Stimulated activated CD4-positive, alpha-beta T cell treated with anti-CD3 and anti-CD28 coated beads, Interleukin-4, amount 100 ng/mL, for 24 hours (primary cell): ENCODE measurements around the gene CHRNB2.

Experiments
- DNase-seq: peaks from one replicate; pipeline ENCODE4 v3.0.0-alpha.2; 2020

Gene CHRNB2

DNA sequence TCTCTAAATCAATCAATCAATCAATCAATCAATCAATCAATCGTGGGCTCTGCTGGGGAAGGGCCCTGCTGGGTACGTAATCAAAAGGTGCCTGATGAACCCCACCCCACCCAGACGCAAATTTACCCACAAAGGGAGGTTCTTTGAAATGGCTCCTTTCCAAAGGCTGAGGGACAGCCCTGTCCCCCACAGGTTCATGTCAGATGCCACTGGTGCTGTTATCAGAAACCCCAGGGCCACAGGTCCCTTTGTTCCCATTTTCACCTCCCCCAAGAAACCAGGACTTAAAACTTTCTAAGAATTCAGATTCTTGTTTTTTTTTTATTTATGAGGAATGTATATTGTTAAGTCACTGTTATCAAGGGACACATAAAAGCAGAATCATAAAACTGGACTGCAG lies 14.2 kb downstream of the CHRNB2 start:
- no peak for DNase-seq

DNA sequence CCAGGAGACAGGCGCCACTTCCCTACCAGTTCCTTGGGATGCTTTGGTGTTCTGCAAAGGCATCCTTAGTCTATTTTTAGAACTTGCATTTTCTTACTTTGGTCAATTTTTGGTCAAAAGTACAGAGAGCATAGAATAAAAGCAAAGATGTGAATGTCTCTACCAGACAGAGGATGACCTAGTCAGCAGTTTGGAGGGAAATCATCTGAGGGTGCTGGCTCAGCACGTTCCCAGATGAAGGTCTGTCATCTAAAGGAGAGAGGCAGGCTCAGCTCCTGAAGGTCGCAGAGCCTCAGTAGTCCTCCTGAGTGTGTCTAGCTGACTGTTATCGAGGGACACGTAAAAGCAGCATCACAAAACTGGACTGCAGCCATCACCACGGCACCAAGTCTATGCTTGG lies 15.3 kb downstream of the CHRNB2 start:
- no peak for DNase-seq

DNA sequence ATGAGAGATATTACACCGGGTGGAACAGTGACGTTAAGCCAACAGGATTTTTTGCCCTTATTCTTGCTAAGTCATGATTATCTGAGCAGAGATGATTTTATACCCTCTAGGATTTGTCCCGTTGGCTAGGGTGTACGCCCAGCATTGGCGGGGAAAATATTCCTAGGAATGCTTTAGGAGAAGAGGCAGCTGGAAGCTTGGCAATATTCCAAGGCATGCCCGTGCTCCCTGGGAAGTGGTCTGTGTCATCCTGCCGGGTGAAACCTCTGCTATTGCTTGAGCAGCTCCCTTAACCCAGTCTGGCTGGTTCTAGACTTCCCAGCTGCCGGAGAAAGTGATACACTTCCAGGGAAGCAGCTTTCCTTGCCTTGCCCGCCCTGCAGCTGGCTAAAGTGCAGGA lies 16.2 kb downstream of the CHRNB2 start:
- DNase-seq = no peak

DNA sequence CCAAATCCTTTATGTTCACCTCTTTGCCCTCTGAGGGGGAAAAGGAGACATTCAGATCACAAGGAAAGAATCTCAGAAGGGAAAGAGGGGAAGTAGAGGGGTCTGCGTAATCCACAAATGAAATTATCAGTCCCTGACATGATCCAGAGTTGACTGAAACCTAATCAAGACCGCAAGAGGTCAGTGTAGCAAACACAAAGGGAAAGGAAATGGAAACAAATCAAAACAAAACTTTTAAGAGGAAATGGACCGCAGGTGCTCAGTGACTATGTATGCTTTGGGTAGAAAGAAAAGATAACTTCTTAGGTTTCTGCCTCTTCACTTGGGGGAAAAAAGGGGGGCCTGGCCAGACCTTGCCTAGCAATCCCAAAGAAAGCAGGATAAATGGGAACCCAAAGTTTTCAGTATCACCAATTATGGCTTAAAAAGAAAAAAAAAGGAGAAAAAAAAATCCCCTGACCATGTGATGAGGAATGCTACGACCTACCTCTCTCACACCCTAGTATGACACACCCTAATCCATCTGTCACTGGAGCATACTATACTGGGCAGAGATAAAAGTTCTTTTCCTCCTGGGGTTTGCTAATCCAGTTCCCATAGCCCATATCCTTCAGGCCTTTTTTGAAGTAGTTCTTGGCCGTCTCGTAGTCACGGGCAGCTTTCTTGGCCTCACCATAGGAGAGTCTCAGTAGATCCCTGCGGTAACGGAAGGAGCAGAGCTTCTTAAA lies 16.9 kb downstream of the CHRNB2 start:
- no peak for DNase-seq

DNA sequence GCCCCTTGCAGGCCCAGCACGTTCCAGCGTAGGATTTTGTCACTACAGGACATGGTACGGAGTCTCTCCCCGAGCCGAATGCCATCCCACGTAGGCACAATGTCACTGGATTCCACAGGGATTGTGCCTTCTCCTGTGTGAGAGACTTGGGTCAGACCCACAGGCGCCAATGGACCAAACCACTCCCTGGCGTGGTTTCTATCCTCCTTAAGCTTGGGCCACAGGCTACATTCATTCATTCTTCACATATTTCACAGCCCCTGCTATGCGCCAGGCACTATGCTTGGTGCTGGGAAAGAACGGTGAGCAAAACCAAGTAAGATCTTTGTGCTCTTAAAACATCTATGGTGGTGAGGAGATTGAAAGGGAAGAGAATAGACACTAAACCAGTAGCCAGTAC lies 18.7 kb downstream of the CHRNB2 start:
- DNase-seq = no peak

DNA sequence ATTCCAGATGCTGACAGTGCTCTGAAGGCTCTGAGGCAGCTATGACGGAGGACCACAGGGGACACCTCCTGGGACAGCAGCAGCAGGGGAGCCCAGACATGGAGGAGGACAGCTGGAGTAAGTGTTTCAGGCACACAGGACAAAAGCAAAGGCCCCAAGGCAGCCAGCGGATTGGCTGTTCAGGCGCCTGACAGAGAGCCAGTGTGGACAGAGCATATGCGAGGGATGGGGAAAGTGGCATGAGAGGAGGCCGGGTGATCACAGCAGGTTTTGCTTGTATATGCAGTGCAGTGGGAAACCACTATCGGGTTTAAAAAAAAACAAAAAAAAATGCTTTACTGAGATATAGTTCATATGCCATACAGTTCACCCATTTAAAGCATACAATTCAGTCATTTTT lies 19.1 kb downstream of the CHRNB2 start:
- DNase-seq = no peak

DNA sequence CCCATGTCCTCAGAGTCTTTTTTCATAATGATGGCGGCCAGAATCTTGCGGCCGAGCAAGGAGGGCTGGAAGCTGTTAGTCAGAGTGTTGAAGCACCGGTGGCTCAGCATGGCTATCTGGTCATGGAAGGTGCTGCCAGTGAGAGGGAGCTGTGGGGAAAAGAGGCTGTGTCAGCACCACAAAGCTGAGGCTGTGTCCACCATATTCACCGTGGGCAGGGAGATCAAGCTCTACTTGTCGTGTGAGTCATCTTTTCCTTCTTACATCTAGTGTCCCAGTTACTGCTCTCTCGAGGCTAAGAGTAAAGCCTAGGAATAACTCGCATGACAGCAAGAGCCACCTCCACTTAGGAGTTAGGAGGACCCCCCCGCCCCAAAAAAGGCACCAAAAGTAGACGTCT lies 22.2 kb downstream of the CHRNB2 start:
- no peak for DNase-seq

DNA sequence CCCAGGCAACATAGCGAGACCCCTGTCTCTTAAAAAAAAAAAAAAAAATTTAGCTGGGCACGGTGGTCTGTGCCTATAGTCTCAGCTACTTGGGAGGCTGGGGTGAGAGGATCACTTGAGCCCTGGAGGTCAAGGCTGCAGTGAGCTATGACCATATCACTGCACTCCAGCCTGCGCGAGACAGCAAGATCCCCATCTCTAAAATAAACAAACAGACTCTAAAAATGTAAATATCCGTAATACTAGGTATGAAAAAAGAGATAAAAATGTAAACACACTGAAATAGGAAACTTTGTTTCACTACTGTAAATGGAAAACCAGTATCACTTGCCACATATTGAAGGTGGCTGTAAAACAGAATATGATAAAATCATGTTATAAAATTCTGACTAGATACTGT lies 23.2 kb downstream of the CHRNB2 start:
- no peak for DNase-seq

DNA sequence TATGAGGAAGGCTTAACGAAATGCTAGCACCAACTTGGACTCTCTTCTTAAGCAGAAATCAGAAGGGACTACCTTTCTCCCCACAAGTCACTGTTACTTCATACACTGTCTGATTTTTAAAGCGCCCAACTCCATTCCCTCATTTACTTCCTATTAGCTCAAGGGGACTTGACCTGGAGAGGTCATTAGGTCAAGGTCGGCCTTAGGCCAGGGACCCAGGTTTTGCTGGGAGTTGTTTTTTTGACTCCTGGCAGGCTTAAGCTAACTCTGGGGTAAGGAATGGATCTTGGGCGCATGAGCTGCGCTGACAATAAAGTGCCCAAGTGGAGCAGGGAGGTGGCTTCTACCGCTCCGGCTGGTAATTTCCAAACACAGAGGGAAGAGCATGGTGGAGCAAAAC lies 23.6 kb downstream of the CHRNB2 start:
- no peak for DNase-seq

DNA sequence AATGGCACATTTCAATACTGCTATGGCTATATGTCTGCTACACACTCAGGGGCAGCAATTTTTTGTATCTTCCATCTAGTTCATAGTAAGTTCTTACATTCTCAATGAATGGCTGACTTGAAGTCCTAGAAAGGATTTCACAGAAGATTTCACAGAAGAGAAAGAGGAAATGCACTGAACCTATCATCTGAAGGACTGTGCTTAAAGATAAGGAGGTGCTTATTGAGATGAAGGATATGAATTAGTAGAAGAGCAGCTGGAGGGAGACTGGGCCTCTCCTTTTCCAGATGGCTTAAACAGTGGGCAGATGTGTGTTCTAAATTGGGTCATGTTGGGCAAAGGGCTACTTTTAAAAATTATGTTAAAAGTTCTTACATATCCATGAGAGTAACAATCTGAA lies 25.8 kb downstream of the CHRNB2 start:
- DNase-seq = no peak

DNA sequence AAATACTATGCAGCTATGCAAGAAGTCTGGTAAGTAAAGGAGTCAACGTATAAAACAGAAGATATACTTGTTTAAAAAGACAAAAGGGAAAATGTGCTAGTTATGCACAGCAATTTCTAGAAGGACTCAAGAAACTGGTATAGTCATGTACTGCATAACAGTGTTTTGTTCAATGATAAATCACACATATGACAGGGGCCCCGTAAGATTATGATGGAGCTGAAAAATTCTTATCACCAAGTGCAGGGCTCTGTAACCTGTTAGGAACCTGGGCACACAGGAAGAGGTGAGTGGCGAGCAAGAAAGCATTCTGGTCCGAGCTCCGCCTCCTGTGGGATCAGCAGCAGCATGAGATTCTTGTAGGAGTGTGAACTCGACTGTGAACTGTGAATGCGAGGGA lies 27.2 kb downstream of the CHRNB2 start:
- no peak for DNase-seq

DNA sequence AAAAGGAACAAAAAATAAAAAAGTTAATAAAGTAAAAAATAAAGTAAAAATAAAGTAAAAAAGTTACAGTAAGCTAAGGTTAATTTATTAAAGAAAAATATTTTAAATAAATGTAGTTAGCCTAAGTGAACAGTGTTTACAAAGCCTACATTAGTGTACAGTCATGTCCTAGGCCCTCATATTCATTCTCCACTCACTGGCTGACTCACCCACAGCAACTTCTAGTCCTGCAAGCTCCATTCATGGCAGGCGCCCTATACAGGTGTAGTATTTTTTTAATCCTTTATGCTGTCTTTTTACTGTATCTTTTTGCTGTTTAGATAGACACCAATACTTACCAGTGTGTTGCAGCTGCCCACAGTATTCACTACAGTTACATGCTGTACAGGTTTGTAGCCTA lies 28.0 kb downstream of the CHRNB2 start:
- DNase-seq = no peak

DNA sequence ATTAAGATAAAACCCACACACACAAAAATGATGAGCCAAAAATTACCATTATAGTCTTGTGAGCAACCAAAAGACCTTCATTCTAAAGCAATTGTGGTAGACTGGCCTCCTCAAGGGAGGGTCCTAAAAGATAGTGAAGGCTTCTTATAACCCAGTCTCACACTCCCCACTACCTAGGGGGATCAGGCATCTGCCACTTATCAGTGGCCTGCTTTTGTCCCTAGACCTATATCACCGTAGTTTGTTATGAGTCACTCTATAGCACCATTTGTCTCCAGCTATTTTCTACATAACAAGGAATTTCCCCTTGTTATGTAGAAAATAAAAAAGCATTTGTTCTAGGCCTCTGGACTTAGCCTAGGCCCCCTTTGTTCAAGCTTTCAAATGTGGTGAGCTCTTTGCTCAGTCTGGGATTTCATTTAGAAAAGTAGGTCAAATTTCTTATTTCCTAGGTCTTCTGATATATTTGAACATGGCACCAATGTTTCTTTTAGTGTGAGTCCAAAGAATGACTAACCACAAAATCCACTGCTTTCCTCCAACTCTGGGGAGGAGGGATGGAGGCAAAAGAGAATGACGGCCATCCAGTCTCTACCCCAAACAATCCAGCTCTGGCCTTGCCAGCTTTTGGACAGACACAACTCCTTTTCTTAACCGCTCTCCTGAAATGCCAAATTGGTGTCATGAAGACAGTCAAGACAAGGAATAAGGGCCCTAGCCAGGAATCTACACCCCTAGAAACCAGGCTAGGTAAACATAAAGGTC lies 31.5 kb downstream of the CHRNB2 start:
- DNase-seq = no peak

DNA sequence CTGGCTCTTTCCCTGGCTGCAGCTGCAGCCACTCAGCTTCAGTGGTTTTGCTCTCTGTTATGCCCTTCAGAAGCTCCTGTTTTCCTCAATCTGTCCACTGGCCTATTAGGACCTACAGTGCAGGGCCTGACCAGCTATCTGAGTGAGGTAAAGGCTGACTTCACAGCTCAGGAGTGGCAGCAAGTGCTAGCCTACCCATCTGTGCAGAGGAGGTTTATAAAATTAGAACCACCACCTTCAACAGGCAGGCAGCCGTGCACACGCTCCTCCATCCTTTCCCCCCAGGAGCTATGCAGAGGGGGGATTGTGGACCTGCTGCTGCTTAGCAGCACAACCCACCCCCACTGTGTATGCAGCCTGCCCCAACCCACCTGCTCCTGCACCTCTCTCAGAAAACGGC lies 32.1 kb downstream of the CHRNB2 start:
- no peak for DNase-seq

DNA sequence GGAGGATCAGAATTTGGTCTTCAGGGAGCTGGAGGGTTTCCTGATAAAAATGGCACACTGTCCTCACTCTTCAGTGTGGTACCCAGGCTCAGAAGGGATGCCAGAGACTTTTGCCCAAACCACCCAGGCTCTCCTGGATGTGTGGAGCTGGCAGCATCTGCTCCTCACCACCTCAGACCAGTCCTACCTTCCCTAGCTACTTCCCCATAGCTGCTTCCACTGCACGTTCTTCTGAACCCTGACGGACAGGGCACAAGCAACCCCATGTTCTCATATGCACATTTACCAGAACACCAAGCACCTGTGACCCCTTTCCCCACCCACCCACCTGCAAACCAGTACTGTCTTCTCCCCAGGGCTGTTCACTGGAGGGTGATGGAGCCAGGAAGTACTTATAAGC lies 35.7 kb downstream of the CHRNB2 start:
- no peak for DNase-seq

DNA sequence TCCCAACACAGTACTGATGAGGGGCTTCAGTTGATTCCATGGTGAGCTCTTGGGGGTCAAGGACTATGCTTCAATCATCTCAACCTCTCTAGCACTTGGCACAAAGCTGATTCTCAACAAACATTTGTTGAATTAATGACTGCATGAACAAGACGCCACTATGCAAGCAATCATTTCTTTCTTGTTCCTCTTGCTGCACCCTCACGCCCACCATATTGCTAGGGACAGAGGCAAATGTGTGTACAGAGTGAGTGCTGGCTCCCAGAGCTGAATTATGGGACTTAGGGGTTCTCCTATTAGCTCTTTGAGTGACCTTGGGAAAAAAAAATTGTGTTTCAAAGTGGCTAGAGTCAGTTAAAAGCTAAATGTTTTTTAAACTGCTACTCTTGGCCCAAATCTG lies 38.0 kb downstream of the CHRNB2 start:
- DNase-seq = no peak

DNA sequence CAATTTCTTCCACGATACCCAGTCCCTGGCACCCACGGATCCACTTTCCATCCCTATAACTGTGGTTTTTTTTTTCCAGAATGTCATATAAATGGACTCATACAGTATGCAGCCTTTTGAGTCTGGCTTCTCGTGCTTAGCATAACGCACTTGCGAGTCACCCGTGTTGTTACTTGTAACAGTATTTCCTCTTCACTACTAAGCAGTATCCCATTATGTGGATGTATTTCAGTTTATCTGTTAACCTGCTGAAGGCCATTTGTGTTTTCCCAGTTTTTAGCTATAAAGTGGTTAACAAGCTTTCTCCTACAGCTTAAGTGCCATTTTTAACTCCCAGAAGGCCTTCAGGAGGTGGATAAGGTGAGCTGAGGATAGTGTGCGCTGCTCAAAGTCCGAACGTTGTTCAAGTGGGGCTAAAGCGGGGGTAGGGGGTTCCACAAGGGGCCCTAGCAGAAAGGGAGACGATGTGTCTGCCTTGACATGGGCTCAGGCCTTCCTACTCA lies 39.6 kb downstream of the CHRNB2 start:
- no peak for DNase-seq

DNA sequence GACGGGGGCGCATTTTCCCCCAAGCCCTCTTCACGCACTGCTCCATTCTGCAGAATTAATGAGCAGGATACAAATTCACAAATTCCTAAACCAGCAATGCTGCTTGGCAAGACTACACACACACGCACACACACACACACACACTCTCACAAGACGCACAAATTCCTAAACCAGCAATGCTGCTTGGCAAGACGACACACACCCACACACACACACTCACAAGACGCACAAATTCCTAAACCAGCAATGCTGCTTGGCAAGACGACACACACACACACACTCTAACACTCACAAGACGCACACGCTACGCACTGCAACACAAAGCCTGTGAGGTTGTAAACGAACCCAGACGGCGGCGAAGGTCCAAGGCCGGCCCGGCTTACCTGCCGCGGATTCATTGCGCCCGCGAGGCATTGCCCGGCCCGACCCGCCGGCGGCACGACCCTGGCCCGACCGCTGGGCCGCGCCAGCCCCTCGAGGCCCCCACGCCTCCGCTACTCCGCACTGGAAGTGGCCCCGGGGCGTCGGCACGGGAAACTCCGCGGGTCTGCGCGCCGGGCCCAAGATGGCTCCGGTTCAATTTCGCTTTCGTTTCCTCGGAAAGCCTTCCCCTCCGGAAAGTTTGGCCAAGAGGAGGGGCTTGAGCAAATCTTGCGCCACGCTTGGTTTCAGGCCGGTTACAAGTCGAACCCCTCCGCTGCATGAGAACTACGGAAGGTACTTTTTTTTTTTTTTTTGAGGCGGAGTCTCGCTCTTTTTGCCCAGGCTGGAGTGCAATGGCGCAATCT lies 40.2 kb downstream of the CHRNB2 start, which contains the start of gene ADAR:
TSS of gene ADAR (minus strand) at position 578 of the 788 bp plus-strand sequence. CDS start at position 398, 180 bp downstream.
- DNase-seq = peak; percentile 94

DNA sequence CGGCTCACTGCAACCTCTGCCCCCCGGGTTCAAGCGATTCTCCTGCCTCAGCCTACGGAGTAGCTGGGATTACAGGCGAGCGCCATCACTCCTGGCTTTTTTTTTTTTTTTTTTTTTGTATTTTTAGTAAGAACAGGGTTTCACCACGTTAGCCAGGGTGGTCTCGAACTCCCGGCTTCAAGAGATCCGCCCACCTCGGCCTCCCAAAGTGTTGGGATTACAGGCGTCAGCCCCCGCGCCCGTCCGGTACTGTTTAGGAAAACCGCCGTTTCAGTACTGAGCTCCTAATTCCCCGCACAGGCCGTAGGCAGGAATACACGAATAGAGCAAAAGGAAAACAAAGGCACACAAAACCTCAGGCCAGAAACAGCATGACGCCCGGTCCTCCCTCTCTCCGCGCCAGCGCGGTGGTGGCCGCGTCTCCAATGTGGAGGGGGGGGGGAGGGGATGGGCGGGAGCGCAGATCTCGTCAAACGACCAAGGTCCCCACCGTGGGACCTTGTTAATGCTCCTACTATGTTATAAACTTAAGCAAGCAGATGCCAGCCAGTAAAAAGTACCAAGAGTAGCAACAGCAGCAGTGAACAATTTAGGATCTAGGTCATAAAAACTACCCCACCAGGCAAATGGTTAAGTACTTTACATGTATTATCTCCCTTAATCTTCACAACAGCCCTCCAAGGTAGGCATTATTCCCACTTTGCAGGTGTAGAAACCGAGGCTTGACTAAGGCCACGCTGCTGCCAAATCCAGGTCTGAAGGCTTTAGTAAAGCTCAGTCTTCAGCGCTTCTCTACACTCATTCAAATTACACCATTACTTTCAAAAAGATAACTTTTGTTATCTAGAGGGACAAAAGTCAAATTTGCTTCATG lies 41.1 kb downstream of the CHRNB2 start:
- DNase-seq = peak; percentile 31

DNA sequence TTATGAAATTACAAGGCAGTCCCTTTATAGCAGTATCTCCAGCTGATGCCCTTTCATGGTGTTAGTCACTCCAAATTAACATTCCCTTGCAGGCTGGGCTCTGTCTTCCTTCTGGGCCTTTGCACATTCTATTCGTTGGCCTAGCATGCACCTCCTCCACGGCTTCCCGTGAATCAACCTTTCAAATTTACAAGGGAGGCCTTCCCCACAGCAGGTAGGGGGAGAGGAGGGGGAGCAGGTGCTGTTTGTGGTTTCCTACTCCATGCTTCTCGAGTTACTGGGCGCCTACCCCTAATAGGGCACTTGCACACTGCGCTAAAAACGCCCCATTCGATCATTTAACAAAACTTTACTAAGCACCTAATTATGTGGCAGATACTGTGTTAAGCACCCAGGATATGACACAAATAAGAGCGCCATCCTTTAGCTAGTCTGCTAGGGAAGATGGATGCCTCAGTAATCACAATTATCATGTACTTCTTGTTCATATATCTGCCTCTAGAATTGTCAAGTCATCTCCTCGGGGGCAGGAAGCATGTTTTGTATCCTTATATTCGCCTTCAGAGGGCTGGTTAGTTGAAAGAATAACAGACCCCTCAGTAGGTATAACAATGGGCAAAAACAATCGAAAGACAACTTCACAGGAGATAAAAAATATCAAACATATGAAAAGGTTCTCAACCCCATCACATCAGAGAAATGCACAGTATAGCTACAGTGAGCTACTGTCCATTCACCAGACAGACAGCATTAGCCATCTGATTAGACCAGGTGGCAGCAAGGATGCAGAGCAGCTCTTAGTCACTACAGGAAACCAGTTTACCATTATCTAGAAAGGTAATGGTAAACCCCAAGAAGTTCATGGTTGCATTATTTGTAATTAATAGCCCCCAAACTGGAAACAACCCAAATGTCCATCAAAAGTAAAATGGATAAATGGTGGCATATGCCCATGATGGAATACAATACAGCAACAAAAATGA lies 42.1 kb downstream of the CHRNB2 start:
- DNase-seq = peak; percentile 64

DNA sequence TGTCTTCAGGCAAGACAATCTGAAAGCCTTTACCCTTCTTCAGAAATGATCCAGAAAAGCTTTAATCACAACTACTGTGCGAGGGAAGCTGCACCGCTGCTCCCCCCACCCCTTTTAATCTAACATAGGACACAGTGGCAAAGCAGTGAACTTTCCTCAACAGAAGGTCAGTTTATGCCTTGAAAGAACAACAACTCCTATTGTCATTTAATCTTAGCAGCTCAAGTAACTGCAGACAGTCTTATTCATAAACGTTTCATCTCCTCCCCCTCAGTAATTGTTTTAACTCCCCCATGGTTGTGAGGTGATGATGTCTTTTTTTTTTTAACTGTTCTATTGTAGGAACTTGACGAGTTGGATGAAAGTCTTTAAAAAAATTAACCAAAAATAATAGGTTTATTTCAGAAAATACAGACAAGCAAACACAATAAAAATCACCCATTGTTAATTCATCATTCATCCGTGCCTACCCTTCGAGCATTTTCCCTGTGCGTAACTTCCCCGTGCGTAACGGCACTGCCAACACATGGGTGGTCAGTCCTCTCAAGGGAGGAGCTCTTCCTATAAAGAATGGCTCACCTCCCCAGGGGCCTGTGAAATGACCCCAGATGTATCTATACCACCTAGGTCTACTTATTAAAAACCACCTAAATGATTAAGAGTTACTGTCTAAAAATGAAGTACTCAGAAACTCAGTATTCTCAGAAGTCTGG lies 43.7 kb downstream of the CHRNB2 start:
- no peak for DNase-seq
